K562 (cell line): ENCODE results near the gene FAM107B. TPM values are rescaled to one million over a fixed set of nuclear protein-coding genes. Genes with fewer than 3 reads are reported as not detected.

Source experiments
- ATAC-seq: fragments of 200-7000 bp; cut with Tn5 transposase; 3 replicates; pipeline ENCODE4 v1.9.1; 2020; ENCODE audit warnings: moderate library complexity
- BruUV-seq: library from RNA; stranded (reverse); fragments of 400-500 nt; replicated peaks from 2 replicates; lab custom pipeline; 2021; lab: Mats Ljungman, UMichigan
- CTCF ChIA-PET: fragments of 300-600 bp; formaldehyde crosslinking; extraction: SDS; loops from one replicate; lab custom pipeline; 2021; ENCODE audit warnings: low intra/inter-chr PET ratio; lab: Yijun Ruan, JAX
- POLR2A ChIA-PET: fragments of 300-600, 350-650 bp; sonication (Branson Sonifier 250); formaldehyde crosslinking; extraction: SDS; loops from one replicate; lab custom pipeline; 2021; ENCODE audit warnings: antibody characterized with exemption, inconsistent platforms; lab: Yijun Ruan, JAX
- DNase-seq, 4 experiments: peaks; one replicate each; pipeline versions ENCODE4 v3.0.0 to v3.0.0-alpha.2; 2011 to 2018; ENCODE audit warnings: low spot score in 3 of 4, mixed read lengths in 3 of 4; ENCODE audit errors: extremely low read depth in 1 of 4
- FAIRE-seq: peaks from 2 replicates; lab custom pipeline; 2011; peaks lifted over from hg19 to GRCh38; lab: Jason Lieb, UNC
- H2AFZ ChIP-seq: 2 replicates; pipeline ENCODE4 v1.6.0; 2011; ENCODE audit warnings: low read depth, low read length, control low read depth, inconsistent platforms
- H3K27ac ChIP-seq: fragments of 200-600 bp; 3 replicates; pipeline ENCODE4 v1.8.0; 2011; ENCODE audit warnings: low read depth, mild to moderate bottlenecking, control low read depth, inconsistent platforms, low read length, moderate library complexity, mixed read lengths; ENCODE audit errors: extremely low read depth
- H3K27me3 ChIP-seq, 2 experiments: fragments of 300-600 bp in 1 of 2; 2 replicates in 1 of 2; 3 replicates in 1 of 2; pipeline versions ENCODE4 v1.6.0 to v1.8.0; 2011; ENCODE audit warnings: inconsistent platforms in 2 of 2, low read length in 2 of 2, mild to moderate bottlenecking in 1 of 2, mixed read lengths in 1 of 2, moderate library complexity in 1 of 2; ENCODE audit not compliant: control insufficient read depth in 2 of 2, insufficient read depth in 2 of 2
- H3K36me3 ChIP-seq: fragments of 300-600 bp; 3 replicates; pipeline ENCODE4 v1.8.0; 2011; ENCODE audit warnings: mild to moderate bottlenecking, low read length, inconsistent platforms; ENCODE audit not compliant: control insufficient read depth, insufficient read depth
- H3K4me1 ChIP-seq, 2 experiments: fragments of 200-600 bp in 1 of 2; replicated peaks in 1 of 2; 2 replicates in 1 of 2; 3 replicates in 1 of 2; pipeline versions ENCODE4 v1.5.1 to v1.8.0; 2011; ENCODE audit warnings: inconsistent platforms in 2 of 2, low read length in 2 of 2, mild to moderate bottlenecking in 1 of 2, mixed read lengths in 1 of 2, moderate library complexity in 1 of 2; ENCODE audit not compliant: control insufficient read depth in 2 of 2, insufficient read depth in 2 of 2
- H3K4me2 ChIP-seq: 2 replicates; pipeline ENCODE4 v1.6.1; 2011; ENCODE audit warnings: low read length, control low read depth, inconsistent platforms, mixed read lengths; ENCODE audit not compliant: insufficient read depth
- H3K4me3 ChIP-seq: fragments of 200-600 bp; sonication (generic), shearing (Covaris generic); 2 replicates; pipeline ENCODE4 v1.5.1; 2016; ENCODE audit warnings: control low read depth, inconsistent platforms
- H3K79me2 ChIP-seq: fragments of 200-600 bp; 3 replicates; pipeline ENCODE4 v1.8.0; 2011; ENCODE audit warnings: low read length, inconsistent platforms; ENCODE audit not compliant: control insufficient read depth, insufficient read depth
- H3K9ac ChIP-seq, 2 experiments: 2 replicates each; pipeline versions ENCODE4 v1.6.0 to v1.6.1; 2011; ENCODE audit warnings: low read depth in 2 of 2, low read length in 2 of 2, control low read depth in 1 of 2, inconsistent platforms in 1 of 2, mild to moderate bottlenecking in 1 of 2, mixed read lengths in 1 of 2; ENCODE audit not compliant: insufficient read depth in 1 of 2
- H3K9me1 ChIP-seq: one replicate; pipeline ENCODE4 v1.6.0; 2011; ENCODE audit warnings: inconsistent platforms, mild to moderate bottlenecking, low read length, moderate library complexity; ENCODE audit not compliant: control insufficient read depth, insufficient read depth
- H3K9me3 ChIP-seq: replicated peaks from 2 replicates; pipeline ENCODE4 v1.5.1; 2011; ENCODE audit warnings: low read depth, low read length, inconsistent platforms; ENCODE audit not compliant: control insufficient read depth, insufficient read depth
- H4K20me1 ChIP-seq: replicated peaks from 2 replicates; pipeline ENCODE4 v1.6.1; 2011; ENCODE audit warnings: low read length, inconsistent platforms, mixed read lengths; ENCODE audit not compliant: control insufficient read depth, insufficient read depth
- ARID3A ChIP-seq: IDR thresholded peaks from 2 replicates; pipeline ENCODE4 v1.6.1; 2012; ENCODE audit warnings: low read depth, low read length, improper control_type of control experiment, borderline replicate concordance
- CREB1 ChIP-seq, 2 experiments: sonication (generic) in 1 of 2; formaldehyde crosslinking in 1 of 2; IDR thresholded peaks; 2 replicates each; pipeline versions ENCODE4 v1.6.1 to v1.8.0; 2012 to 2022; ENCODE audit warnings: inconsistent platforms in 1 of 2, mild to moderate bottlenecking in 1 of 2, missing genetic modification reagents in 1 of 2, moderate library complexity in 1 of 2
- DMBX1 ChIP-seq: fragments of 250-450 bp; sonication (Bioruptor Pico); IDR thresholded peaks from 2 replicates; pipeline ENCODE4 v1.8.0; 2022; ENCODE audit warnings: inconsistent platforms, mild to moderate bottlenecking, moderate library complexity, borderline replicate concordance
- DNMT1 ChIP-seq: fragments of 450-650 bp; IDR thresholded peaks from 2 replicates; pipeline ENCODE4 v1.6.1; 2016; ENCODE audit warnings: antibody characterized with exemption, mild to moderate bottlenecking
- RREB1 ChIP-seq: fragments of 250-450 bp; sonication (Bioruptor Pico); IDR thresholded peaks from 2 replicates; pipeline ENCODE4 v1.4.0; 2020
- SMARCC2 ChIP-seq: fragments of 450-650 bp; IDR thresholded peaks from 2 replicates; pipeline ENCODE4 v1.6.1; 2017; ENCODE audit warnings: antibody characterized with exemption, moderate library complexity, mild to moderate bottlenecking, low read depth
- ZBTB9 ChIP-seq: fragments of 450-650 bp; formaldehyde crosslinking; IDR thresholded peaks from 2 replicates; pipeline ENCODE4 v1.4.0; 2020; ENCODE audit warnings: mild to moderate bottlenecking, moderate library complexity
- ZNF766 ChIP-seq: fragments of 200-800 bp; sonication (Bioruptor generic); conservative IDR thresholded peaks from 2 replicates; pipeline ENCODE4 v1.6.1; 2016; ENCODE audit warnings: missing genetic modification characterization, missing compliant biosample characterization
- WGBS: fragments of 100-300 bp; shearing (Covaris generic); methylation state at CpG from one replicate; pipeline ENCODE4 v1.1.6; 2016; ENCODE audit warnings: low coverage, mixed read lengths; ENCODE audit not compliant: insufficient coverage; ENCODE audit errors: missing lambda C conversion rate; 5-methylcytosine and 5-hydroxymethylcytosine counted together
- in situ Hi-C: fragments of 300-500 bp; cut with MboI; formaldehyde crosslinking; loops from 4 replicates; pipeline ENCODE4 v1.15.0; 2018; ENCODE audit warnings: inconsistent platforms, mixed read lengths
- intact Hi-C: fragments of 100-400 bp; cut with micrococcal nuclease; formaldehyde crosslinking; loops from 2 replicates; pipeline ENCODE4 v1.14.2; 2022
- polyA plus RNA-seq, 8 experiments: library from polyadenylated mRNA; depleted of rRNA in 4 of 8; stranded (reverse) in 5 of 8; unstranded in 3 of 8; fragments of >200 nt; fragmentation: Nextera tagmentation in 2 of 8; fragmentation: Illumina TruSeq in 1 of 8; extraction: Ambion mirVana in 2 of 8; extraction: Trizol in 1 of 8; gene quantifications; 2 replicates each; pipeline versions ENCODE4 v1.2.1 to v1.2.3, GENCODE V29; 2011 to 2014; ENCODE audit warnings: inconsistent platforms in 1 of 8, missing spikeins in 1 of 8
- total RNA-seq, 7 experiments: library from RNA; depleted of rRNA in 6 of 7; stranded (reverse); fragments of >200 nt in 6 of 7; fragmentation: Illumina TruSeq in 2 of 7; extraction: Trizol in 2 of 7; gene quantifications; 2 replicates each; pipeline versions ENCODE4 v1.2.1 to v1.2.3, GENCODE V29; 2011 to 2021; ENCODE audit warnings: low replicate concordance in 1 of 7

FAM107B gene
- total and polyA plus RNA-seq, 9 of the 15 experiments (the other 6 are each of a cell fraction or from before 2014, with no cell fraction given): 0.40 to 2.8 (median 1.4) TPM

- no peak for TF ChIP-seq RREB1 (CRISPR knock-in tag)
- no peak for TF ChIP-seq SMARCC2
- no peak for TF ChIP-seq DNMT1
Measured at GRCh38 chr10:14478201-14478600, 296.5 kb downstream of the FAM107B start (continued).

- TF ChIP-seq CREB1 (IDR thresholded peaks at IDR 0.05) (no peak), CREB1 (CRISPR knock-in tag; IDR thresholded peaks at IDR 0.05) (no peak), DMBX1 (CRISPR knock-in tag) (no peak), ZBTB9 (CRISPR knock-in tag) (no peak), ARID3A (no peak), ZNF766 (CRISPR knock-in tag) (no peak)
- Histone ChIP-seq H3K4me1 (no peaks in the 10 kb centered on the region), H2AFZ (no peak overlapping the region), H3K9me1 (no peaks in the 10 kb centered on the region), H3K4me3 (no peak overlapping the region), H4K20me1 (no peaks in the 10 kb centered on the region), H3K9ac (no peak overlapping the region), H3K4me2 (no peak overlapping the region), H3K9me3 (no peaks in the 10 kb centered on the region), H3K36me3 (no peaks in the 10 kb centered on the region), H3K27me3 (peaks cover 8 to 44% of the 10 kb centered on the region in 2 experiments; a peak in 4 of 5 replicates), H3K27ac (no peak overlapping the region), H3K79me2 (no peaks in the 10 kb centered on the region)
- in situ Hi-C loops (loop anchor here (10.0 kb wide), 1 partner anchor 293 kb away; no protein-coding TSS in a partner anchor), intact Hi-C loops (no loop called here)
- no peak for ATAC-seq
- ChIA-PET POLR2A (interaction anchor here (0.6 to 1.4 kb wide), 3 partner anchors 12 to 85 kb away, joined by 3 to 4 read pairs (median 3); no protein-coding TSS in a partner anchor), CTCF (no interaction called here)
- no peak for FAIRE-seq
- BruUV-seq: no TSS peak
- DNase-seq: no peak
- 0% methylated on average over 4 of the region's 4 CpGs for WGBS
Measured at GRCh38 chr10:14477408-14477710, 297.3 kb downstream of the FAM107B start.
